Skin of body (tissue), 2 donors: ENCODE data around the gene ADD1. TPM values are rescaled to one million over a fixed set of nuclear protein-coding genes. Genes with fewer than 3 reads are reported as not detected.
"Not testable (repeated sequence)": the region's sequence is repeated elsewhere in the genome, so short reads cannot be mapped to it uniquely, and the experiment has no call there.

ENCODE experiments used
- DNase-seq: peaks from one replicate; lab custom pipeline; 2025; lab: John Stamatoyannopoulos, UW
- total RNA-seq: library from RNA; depleted of rRNA; stranded (reverse); fragments of >200 nt; gene quantifications from one replicate; pipeline ENCODE4 v1.2.3, GENCODE V29; 2014

The ADD1 gene
- total RNA-seq, 1 donor from 2014 or later, result 159 TPM

DNA sequence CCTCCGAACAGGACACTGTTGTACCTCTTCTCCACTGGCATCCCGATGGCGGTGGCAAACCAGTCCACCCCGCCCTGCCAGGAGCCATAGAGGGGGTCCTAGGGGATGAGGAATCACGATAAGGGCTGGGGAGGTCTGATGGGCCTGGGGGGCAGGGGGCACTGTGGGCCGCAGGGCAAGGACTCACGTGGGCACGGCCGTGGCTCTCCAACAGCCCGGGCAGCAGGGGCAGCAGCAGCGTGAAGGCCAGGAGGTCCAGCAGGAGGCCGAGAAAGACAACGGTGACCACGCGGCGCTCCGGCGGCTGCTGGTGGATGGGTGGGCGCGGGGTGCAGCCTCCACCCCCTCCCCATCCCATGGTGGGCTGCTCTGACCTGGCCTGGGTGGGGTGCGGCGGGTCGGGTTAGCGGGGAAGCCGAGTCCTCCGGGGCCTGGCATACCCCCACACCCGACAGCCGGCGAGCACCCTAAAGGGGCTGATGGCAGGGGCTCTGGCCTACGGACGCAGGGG, 90.0 kb downstream of the ADD1 start:
- no peak for DNase-seq

GRCh38 chr4:2934077-2934812, 90.6 kb downstream of the ADD1 start:
- no peak for DNase-seq

DNA sequence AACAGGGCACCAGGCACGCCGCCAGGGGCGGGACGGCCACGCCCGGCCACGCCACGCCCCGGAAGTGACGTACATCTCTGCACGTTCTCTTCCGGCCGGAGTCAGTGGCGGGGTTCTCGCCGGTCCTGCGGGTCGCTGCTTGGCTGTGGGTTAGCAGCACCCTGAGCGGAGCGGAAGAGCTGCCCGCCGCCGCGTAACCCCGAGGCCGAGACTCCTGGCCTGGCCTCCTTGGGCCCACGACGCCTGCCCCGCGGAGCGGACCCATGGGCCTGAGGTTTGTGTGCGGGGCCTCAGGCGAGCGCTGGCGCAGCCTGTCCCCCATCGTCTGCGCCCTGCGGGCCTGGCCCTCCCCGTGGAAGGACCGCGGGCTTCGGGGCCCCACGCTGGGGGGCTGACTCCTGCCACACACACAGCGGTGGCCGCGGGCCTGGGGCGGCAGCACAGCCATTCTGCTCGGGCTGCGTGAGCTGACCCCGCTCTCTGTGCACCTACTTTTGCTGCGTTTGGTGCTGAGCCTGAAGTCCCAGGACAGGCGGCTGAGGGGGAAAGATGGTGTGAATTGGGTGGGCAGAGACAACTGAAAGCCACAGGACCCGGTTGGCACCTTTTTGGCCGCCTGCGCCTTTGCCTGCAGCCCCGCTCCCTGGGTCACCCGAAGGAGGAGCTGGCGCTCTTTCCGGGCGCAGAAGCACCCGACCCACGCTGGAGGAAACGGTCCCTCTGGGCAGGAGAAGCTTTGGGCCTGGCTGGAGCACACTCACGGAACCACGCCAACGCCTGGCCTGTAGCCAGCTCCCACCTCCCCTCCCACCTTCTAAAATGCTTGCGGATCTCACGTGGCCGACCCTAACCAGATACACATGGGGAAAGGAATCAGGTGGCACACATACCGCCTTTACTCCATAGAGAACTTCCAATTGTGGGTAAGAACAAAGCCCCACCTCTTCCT, 91.4 kb downstream of the ADD1 start:
- peak; percentile 89 for DNase-seq

- no peak for DNase-seq
Observed at GRCh38 chr4:2935762-2936743, 92.4 kb downstream of the ADD1 start.

DNA sequence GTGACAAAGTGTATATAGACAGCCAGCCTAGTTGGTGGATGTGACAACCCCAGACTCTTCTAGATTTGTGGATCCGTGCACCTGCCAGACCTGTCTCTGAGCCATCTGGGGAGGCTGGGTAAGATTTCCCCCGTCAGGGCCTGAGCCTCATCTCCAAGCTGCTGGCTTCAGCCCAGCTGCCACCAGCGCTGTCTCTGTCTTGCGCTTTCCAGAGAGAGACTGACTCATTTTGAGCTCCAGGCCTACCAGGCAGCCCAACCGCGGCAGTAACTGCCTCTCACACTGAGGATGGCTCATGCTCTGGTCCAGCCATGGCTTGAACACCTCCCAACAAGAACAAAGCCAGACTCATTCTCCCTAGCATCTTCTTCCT, 93.1 kb downstream of the ADD1 start:
- DNase-seq, result no peak

- no peak for DNase-seq
Observed at GRCh38 chr4:2937146-2937857, 93.7 kb downstream of the ADD1 start.

- no peak for DNase-seq
Observed at GRCh38 chr4:2937986-2938385, 94.3 kb downstream of the ADD1 start.

- not testable (repeated sequence) for DNase-seq
Observed at GRCh38 chr4:2938411-2938810, 94.8 kb downstream of the ADD1 start.

DNA sequence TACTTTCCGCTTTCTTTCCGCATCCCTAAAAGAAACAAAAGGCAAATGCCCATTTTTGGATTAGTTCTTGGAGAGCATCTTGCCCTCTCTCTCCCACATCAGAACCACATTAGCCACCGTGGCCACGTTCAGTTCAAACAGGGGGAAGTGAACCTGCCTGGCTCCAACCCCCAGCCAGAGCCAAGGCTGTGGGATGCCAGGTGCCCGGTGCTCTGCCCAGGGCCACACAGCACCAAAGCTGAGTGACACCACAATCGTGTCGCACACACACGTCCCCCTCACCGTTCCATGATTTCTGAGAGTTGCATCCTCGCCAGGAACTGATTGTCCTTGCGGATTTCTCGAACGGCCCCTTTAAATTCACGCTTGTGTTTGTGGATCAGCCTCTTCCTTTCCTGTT, 95.3 kb downstream of the ADD1 start:
- DNase-seq, result no peak

DNA sequence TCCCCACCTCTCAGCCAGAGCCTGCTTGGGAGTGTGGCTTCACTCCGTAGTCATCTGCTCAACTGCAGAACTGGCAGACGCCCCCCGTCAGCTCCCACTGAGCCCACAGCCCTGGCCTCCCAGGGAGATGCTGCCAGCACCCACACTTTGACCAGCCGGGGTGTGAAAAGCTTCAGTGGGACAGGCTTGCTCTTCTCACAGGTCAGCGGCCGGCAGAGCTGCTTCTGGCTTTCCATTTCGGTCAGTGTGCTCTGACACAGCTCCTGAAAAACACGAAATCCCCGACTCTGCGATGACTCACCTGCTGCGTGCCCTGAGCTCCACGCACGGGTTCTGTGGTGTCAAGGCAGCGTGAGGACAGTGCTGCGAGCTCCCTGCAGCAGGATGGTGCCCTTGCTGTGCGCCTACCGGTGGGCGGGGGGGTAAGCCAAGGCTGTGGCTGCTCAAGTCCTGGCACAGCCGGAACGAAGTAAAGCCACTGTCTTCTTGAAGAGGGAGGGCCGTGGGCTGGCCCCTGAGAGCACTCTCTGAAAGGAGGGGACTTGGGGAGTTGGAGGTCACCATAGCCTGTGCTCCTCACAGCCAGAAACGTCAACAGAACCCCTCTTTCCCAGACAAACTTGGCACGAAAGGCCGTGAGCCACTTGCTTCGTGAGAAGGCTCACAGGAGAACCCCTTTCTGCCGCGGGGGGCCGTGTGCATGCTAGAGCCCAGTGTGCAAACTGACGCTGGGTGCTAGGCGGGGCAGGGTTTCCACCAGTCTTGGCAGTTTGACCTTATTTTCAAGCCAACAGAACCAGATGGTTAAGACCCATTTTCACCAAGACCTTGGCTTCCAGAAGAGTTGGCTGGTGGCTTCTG, 96.0 kb downstream of the ADD1 start:
- no peak for DNase-seq

DNA sequence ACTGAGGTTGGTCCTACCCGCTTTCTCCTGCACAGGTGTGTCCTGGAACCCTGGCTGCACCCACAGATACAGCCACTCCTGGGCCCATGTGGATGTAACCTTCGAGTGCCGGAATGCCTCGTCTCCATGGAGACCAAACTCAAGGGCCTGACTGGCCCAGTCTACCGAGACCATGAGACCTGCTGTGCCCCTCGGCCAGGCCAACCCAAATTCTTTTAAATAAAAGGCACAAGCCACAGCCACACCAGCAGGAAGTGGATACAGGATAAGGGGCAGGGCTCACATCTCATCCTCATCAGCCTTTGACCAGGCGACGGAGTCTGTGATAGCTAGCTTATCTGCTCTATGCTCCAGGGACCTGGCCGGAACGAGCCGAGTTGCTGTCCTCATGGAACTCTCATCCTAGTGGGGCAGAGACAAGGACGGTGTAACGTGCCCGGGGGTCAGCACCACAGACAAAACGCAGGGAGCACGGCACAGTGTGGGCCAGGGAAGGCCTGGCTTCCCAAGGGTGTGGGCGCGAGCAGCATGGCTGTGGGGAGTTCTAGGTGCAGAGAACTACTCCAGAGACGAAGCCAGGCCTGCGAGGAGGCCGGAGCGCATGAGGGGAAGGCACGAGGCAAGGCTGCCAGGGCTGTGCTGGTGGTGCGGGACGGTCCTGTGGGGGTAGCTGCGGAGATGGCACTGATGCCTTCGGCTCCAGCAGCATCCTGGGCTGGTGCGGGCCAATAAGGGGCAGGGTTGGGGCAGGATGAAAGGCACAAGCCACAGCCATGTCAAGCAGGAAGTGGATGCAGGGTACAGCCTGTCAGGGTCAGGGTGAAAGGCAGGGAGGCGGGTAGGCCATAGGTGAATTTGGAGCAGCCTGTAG, 96.9 kb downstream of the ADD1 start:
- no peak for DNase-seq

DNA sequence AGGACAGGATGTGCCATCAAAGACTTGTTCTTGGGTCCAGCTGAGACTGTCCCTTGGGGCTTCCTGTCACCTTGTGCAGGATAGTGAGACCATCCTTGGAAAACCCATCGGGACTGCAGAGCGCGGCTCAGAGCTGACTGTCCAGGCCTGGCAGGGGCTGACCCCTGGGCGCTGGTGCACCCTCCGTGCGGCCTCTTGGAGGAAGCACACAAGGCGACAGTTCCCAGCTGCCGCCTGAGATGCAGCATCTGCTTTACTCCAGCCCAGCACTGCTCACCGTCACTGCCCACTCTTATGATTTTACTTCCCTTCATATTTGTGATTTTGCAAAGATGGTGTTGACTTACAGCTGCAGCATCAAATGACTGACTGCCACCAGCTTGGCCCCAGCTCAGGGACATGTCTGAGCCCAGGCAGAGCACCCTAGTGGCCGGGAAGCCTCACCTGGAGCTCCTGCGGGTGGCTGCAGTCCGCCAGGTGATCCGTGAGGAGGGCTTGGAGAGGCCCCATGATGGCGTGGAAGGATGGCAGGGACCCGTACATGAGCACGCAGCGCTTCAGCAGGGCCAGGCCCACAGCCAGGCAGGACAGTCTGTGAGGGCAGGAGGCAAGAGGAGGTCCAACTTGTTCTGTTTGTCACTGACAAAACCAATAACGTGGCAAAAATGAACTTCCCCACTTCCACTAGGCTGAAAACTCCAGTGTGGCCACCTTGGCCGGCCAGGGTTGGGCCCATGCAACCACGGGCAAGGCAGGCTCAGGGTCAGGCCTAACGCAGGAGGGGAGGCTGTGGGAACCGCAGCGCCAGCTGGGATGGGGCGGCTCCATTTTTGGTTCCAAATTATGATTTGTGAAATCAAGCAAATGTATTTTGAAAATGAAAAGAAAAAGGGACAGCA, 97.7 kb downstream of the ADD1 start:
- no peak for DNase-seq

DNA sequence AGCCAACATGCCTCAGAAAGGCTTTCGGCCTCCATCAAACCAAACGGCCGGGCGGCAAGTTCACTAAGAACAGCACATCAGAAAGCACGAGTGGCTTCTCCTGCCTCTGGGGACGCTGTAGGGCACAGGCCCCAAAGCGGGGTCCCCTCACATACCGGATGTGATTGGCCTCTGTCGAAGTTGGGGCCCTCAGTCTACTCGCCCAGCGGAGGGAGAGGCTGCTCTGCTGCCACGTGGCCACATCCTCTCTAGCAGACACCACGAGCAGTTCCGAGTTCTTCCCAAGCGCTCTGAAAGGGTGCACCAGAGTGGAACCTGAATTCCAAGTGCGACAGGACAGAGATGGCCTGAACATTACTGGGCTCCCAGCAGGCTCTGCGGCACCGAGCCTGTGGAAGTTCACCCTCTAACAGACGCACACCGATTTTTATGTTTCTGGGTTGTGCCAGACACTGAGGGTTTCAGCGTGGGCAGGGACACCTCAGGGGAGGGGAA, 98.4 kb downstream of the ADD1 start:
- DNase-seq, result no peak

DNA sequence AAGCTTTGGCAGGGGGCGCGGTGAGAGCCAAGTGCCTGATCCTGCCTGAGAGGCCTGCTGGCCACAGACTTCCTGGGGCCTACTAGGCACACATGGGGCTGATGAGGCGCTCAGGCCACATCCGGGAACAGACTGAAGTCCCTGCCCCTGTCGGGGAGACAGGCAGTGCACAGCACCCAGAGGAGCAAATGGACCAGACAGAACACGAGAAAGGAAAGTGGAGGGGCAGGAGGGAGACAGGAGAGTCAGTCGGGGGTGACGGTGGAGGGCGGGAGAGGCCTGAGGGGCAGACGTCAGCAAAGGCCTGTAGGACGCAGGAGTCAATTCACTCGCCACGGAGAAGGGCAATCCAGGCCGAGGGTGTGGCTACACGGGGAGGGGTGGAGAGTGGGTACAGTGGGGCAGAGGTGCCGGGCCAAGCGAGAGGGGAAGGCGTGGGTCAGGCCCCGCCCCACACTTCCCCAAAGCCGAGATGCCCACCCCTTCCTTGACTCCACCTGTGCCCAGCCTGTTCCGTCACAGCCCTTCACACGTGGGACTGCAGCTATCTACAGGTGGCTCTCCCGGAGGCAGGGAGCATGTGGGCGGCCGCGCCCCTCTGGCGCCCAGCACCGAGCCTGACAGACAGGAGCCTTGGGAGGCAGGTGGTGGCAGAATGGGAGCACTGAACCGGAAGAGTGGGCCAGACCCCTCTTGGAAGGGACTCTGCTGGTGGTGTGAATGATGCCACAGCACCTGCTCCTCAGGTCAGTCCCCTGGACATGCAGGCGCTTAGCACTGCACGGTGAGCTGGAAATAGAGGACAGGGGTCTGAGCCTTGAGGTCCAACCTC, 99.1 kb downstream of the ADD1 start:
- no peak for DNase-seq

- DNase-seq, result no peak
Observed at GRCh38 chr4:2943364-2944090, 99.9 kb downstream of the ADD1 start.

GRCh38 chr4:2944091-2944482, 100.4 kb downstream of the ADD1 start:
- DNase-seq, result no peak
